ENCODE data around the gene GOSR2.

Gene GOSR2

GRCh38 chr17:46922804-46923635 lies at the start of gene GOSR2:
TSS of gene GOSR2 (plus strand) at chr17:46923160. CDS start at chr17:46923193, 33 bp downstream.
- DNase-seq = peak; percentile 94

- DNase-seq = no peak
These were observed 48.9 kb upstream of the GOSR2 start for GRCh38 chr17:46873941-46874645.

DNA sequence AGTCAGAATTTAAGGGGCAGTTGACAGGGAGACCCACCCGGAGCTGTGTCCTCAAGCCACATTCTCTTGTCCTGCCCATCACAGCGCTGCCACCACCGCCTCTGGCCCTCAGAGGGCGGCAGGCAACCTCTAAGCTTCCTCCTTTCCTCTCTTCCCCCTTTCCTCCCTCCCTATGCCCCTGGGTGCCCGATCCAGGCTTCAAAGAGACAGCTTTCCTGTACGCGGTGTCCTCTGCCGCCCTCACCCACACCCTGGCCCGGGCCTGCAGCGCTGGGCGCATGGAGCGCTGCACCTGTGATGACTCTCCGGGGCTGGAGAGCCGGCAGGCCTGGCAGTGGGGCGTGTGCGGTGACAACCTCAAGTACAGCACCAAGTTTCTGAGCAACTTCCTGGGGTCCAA lies 48.1 kb upstream of the GOSR2 start:
- no peak for DNase-seq

DNA sequence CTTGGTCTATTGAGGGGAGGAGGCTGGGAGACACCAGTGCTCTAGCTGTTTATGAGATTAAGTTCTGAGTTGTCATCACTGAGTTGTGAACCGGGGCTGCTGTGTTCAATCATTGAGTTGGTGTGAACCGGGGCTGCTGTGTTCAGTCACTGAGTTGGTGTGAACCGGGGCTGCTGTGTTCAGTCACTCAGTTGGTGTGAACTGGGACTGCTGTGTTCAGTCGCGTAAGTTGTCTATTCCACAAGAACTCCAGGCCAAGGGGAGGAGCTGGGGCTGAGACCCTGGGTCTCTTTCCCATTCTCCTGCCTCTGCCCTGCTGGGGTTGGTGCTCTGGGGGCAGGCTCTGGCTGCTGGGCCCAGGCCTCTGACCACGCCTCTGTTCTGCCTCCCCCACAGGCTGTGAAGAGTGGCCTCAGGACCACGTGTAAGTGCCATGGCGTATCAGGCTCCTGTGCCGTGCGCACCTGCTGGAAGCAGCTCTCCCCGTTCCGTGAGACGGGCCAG lies 47.1 kb upstream of the GOSR2 start:
- DNase-seq = no peak

GRCh38 chr17:46876353-46876887 lies 46.5 kb upstream of the GOSR2 start:
- no peak for DNase-seq

DNA sequence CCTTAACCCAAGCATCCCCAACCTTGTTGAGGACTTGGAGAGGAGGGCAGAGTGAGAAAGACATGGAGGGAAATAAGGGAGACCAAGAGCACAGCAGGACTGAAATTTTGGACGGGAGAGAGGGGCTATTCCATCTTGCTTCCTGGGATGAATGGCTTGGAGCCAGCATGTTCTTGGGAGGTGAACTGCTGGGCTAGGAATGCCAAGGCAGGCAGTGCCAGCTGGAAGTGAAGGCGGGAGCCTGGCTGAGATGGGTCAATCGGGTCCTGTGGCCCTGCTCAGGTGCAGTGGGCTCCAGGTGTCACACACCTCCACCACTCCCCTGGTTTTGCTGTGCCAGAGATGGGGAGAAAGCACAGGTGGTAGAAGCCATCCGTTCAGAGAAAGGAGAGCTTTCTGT lies 46.0 kb upstream of the GOSR2 start:
- DNase-seq = no peak

- no peak for DNase-seq
These were observed 45.5 kb upstream of the GOSR2 start for GRCh38 chr17:46877466-46877865.

DNA sequence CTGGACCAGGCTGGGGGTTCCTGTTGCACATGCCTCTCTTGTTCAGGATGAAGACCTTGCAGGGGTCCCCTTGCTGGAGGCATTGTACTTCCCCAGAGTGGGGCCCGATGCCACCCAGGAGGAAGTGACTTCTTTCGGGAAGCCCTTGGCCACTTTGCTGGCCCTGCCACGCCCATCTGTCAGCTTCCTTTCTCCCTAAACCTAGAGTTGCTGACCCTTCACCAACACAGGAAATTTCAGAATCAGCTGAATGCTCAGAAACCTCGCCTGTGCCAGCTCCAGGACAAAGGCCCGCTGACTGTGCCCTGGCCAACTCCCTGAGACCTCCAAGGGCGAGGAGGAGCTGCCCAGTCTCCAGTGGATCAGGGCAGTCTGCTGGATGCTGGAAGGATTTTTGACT lies 44.9 kb upstream of the GOSR2 start:
- no peak for DNase-seq

- no peak for DNase-seq
These were observed 43.9 kb upstream of the GOSR2 start for GRCh38 chr17:46879101-46879500.

- no peak for DNase-seq
These were observed 41.9 kb upstream of the GOSR2 start for GRCh38 chr17:46881015-46881414.

GRCh38 chr17:46882666-46883065 lies 40.3 kb upstream of the GOSR2 start:
- no peak for DNase-seq

- no peak for DNase-seq
These were observed 39.0 kb upstream of the GOSR2 start for GRCh38 chr17:46883871-46884520.

- DNase-seq = no peak
These were observed 38.4 kb upstream of the GOSR2 start for GRCh38 chr17:46884552-46884951.

DNA sequence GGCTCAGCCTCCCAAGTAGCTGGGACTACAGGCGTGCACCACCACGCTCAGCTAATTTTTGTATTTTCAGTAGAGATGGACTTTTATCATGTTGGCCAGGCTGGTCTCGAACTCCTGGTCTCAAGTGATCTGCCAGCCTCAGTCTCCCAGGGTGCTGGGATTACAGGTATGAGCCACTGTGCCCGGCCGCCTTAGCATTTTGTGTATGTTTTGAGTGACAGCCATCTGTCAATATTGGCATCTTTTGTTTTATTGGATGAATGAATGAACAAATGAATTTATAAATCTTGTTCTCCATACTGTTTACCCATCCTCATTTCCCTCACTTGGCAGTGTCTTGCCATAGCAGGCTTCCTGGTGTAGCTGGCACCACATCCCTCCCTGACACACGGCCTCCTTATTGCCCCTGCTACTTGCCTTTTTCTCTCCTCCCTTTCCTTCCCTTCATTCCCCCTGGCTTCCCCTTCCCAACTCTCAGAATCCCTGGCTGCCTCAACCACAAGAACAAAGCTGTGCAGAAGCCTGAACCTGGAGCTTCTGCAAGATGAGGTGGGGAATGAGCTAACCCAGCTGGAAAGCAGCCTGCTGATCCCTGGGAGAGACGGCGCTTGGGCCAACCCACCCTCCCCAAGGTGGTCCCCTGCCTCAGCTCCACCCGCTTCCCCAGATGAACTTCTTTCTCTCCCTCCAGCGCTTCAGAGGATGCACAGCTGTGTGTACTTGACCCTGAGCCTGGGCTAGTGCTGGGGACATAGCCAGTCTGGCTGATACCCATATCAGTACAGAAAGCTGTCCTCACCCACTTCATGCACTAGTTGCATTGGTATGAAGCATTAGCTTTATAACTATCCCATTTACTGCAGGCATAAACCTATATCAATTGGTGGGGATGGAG lies 37.3 kb upstream of the GOSR2 start:
- no peak for DNase-seq

DNA sequence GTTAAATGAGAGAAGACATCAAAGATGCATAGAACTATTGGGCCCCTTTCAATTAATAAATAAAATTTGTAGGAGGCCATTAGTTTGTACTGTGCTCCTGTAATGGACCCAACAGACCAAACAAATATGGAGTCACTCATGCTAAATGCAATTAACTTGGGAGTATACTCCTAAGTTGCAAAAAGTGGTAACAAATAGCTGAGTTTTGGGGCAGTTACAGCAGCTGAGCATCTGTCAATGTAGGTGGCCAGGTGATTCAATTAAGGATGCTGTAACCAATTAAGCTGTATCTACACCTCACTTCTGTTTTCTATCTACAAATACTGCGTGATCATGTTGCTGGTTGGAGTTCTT lies 36.7 kb upstream of the GOSR2 start:
- no peak for DNase-seq

- no peak for DNase-seq
These were observed 35.2 kb upstream of the GOSR2 start for GRCh38 chr17:46887717-46888116.

DNA sequence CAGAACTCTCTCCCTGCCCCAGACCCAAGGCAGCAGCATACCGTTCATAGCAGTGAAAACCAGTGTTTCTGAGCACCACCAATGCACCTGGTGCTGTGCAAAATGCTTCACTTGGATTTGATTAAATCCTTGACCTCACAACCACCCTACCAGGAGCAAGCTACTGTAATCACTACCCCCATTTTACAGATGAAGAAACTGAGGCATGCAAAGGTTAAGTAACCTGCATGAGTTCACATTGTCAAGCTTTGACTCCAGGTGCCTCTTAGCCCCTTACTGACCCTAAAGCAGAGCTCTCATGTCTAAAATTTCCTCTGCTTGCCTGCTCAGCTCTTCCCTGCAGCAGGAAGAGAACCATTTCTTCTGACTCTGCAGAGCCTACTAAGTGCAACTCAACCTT lies 34.2 kb upstream of the GOSR2 start:
- no peak for DNase-seq

- DNase-seq = no peak
These were observed 33.4 kb upstream of the GOSR2 start for GRCh38 chr17:46889519-46889918.

DNA sequence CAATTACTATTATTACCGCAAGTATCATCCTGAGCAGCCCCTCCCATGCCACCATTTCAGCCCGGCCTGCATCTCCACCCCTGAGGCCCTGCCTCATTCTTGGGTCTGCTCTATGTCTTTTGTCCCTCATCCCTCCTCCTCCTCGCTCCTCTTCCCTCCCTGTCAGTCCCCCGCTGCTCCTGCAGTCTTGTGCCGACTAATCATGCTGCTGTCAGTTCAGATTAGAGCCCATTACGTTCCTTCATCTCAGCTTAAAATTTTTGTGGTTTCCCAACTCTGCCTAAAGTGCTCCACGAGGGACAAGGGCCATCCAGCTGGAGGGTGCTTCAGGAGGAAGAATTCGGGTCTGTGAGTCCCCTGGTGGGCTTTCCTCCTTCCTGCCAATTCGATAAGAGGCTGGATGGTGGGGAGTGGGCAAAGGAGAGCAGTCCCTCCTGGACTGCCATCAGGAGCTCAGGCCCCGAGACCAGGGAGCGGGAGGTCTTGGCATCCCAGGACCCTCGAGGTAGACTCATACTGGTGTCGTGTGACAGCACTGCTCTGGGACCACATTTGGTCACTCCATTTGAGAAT lies 32.9 kb upstream of the GOSR2 start:
- DNase-seq = no peak

- no peak for DNase-seq
These were observed 32.3 kb upstream of the GOSR2 start for GRCh38 chr17:46890638-46891037.

DNA sequence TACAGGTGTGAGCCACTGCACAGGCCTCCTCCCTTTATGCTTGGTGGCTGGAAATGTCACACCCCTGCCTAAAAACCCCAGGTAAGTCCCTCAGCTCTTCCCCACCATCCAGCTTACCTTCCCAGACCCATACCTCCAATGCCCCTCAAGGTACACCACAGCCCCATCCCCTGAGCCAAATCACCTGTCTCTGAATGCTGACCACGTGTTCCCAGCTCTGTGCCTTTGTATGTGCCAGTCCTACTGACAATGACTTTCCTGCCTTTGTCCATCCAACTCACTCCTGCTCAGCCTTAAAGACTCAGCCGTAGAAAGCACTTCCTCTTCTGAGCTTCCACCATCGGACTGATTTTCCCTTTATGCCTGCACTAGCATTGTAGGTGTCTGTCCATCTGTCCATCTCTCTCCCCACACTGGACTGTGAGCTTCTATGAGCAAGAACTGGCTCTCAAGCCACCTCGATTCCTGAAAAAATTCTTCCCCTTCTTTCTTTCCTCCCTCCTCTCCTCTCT lies 30.7 kb upstream of the GOSR2 start:
- DNase-seq = no peak

DNA sequence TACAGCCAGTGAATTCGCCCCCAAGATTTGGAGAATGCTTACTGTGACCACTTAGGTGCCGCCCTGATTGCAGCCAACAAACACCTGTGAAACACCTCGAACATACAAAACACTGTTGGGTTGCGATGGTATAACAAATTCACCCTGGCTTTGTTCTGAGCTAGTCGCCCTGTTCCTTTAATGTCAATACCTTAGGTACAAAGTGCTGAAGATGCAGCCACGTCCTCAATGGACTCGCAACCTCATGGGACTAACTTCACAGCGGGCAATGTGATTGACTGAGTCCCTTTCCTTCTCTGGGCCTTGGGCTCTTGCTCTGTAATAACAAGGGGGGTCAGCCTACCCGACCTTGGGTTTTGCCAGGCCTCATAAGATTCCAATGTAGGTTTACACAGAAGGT lies 28.9 kb upstream of the GOSR2 start:
- no peak for DNase-seq
